HepG2 (cell line): ENCODE measurements around the gene CES5A. TPM values are rescaled to one million over a fixed set of nuclear protein-coding genes. Genes with fewer than 3 reads are reported as not detected.

ENCODE experiments used
- ATAC-seq: fragments of 200-7000 bp; cut with Tn5 transposase; 3 replicates; pipeline ENCODE4 v1.9.1; 2020; ENCODE audit warnings: mild to moderate bottlenecking, moderate library complexity
- BruUV-seq: library from RNA; stranded (reverse); fragments of 400-500 nt; replicated peaks from 2 replicates; lab custom pipeline; 2021; lab: Mats Ljungman, UMichigan
- CTCF ChIA-PET: fragments of 300-600 bp; formaldehyde crosslinking; extraction: SDS; loops from one replicate; lab custom pipeline; 2021; ENCODE audit warnings: low total read pairs, inconsistent platforms, low intra/inter-chr PET ratio; lab: Yijun Ruan, JAX
- POLR2A ChIA-PET: fragments of 350-600 bp; sonication (Branson Sonifier 250); formaldehyde crosslinking; loops from one replicate; lab custom pipeline; 2020; ENCODE audit warnings: antibody characterized with exemption, inconsistent platforms; lab: Yijun Ruan, JAX
- DNase-seq: peaks from one replicate; pipeline ENCODE4 v3.0.0-alpha.2; 2015; ENCODE audit warnings: low spot score
- FAIRE-seq: peaks from 3 replicates; lab custom pipeline; 2011; peaks lifted over from hg19 to GRCh38; lab: Jason Lieb, UNC
- H2AFZ ChIP-seq: one replicate; pipeline ENCODE4 v1.6.1; 2011; ENCODE audit warnings: low read length, inconsistent platforms
- H3K27ac ChIP-seq: fragments of 300-600 bp; 3 replicates; pipeline ENCODE4 v1.8.0; 2011; ENCODE audit warnings: mixed run types, mild to moderate bottlenecking, mixed read lengths, low read length, inconsistent platforms; ENCODE audit not compliant: insufficient read depth; ENCODE audit errors: extremely low read length
- H3K27me3 ChIP-seq, 2 experiments: fragments of 200-600 bp in 1 of 2; 2 replicates in 1 of 2; 3 replicates in 1 of 2; pipeline versions ENCODE4 v1.6.0 to v1.8.0; 2011; ENCODE audit warnings: low read length in 2 of 2, mild to moderate bottlenecking in 2 of 2, moderate library complexity in 2 of 2, inconsistent platforms in 1 of 2; ENCODE audit not compliant: insufficient read depth in 2 of 2, control insufficient read depth in 1 of 2
- H3K36me3 ChIP-seq, 2 experiments: fragments of 200-600 bp in 1 of 2; replicated peaks in 1 of 2; 2 replicates in 1 of 2; 3 replicates in 1 of 2; pipeline versions ENCODE4 v1.5.1 to v1.8.0; 2011; ENCODE audit warnings: low read length in 2 of 2, inconsistent platforms in 1 of 2; ENCODE audit not compliant: insufficient read depth in 2 of 2, control insufficient read depth in 1 of 2
- H3K4me1 ChIP-seq: 2 replicates; pipeline ENCODE4 v1.5.1; 2012; ENCODE audit warnings: low read length, inconsistent platforms; ENCODE audit not compliant: insufficient read depth
- H3K4me2 ChIP-seq: 2 replicates; pipeline ENCODE4 v1.6.0; 2011; ENCODE audit warnings: low read depth, low read length, inconsistent platforms
- H3K4me3 ChIP-seq, 3 experiments: fragments of 200-600 bp in 1 of 3; sonication (generic), shearing (Covaris generic) in 1 of 3; replicated peaks in 1 of 3; 2 replicates each; pipeline ENCODE4 v1.5.1; 2011 to 2016; ENCODE audit warnings: low read length in 3 of 3, inconsistent platforms in 2 of 3, low read depth in 2 of 3, mild to moderate bottlenecking in 2 of 3, control low read depth in 1 of 3, mixed read lengths in 1 of 3; ENCODE audit not compliant: insufficient read depth in 1 of 3
- H3K79me2 ChIP-seq: one replicate; pipeline ENCODE4 v1.6.1; 2011; ENCODE audit warnings: low read length, inconsistent platforms; ENCODE audit not compliant: insufficient read depth
- H3K9ac ChIP-seq: 2 replicates; pipeline ENCODE4 v1.6.0; 2011; ENCODE audit warnings: mild to moderate bottlenecking, low read depth, low read length, inconsistent platforms; ENCODE audit not compliant: insufficient read depth
- H3K9me3 ChIP-seq: 2 replicates; pipeline ENCODE4 v1.5.1; 2012; ENCODE audit warnings: mild to moderate bottlenecking, low read length
- H4K20me1 ChIP-seq: 2 replicates; pipeline ENCODE4 v1.6.0; 2011; ENCODE audit warnings: inconsistent platforms, mild to moderate bottlenecking, low read length, moderate library complexity; ENCODE audit not compliant: insufficient read depth
- EP300 ChIP-seq, 3 experiments: sonication (generic) in 1 of 3; formaldehyde crosslinking in 1 of 3; IDR thresholded peaks; 2 replicates each; pipeline versions ENCODE4 v1.5.1 to v1.6.1; 2011 to 2020; ENCODE audit warnings: low read depth in 2 of 3, low read length in 2 of 3, borderline replicate concordance in 1 of 3, improper control_type of control experiment in 1 of 3, mild to moderate bottlenecking in 1 of 3, missing genetic modification reagents in 1 of 3, moderate library complexity in 1 of 3
- RXRB ChIP-seq: IDR thresholded peaks from 2 replicates; pipeline ENCODE4 v1.6.1; 2016; ENCODE audit warnings: borderline replicate concordance, missing genetic modification reagents, missing compliant biosample characterization
- WGBS: methylation state at CpG from one replicate; pipeline ENCODE4 v1.1.6; 2017; ENCODE audit warnings: low lambda C conversion rate; 5-methylcytosine and 5-hydroxymethylcytosine counted together
- in situ Hi-C: cut with HindIII; loops from 2 replicates; pipeline ENCODE4 v1.10.0; 2017; ENCODE audit warnings: low pct_unique_long_range_greater_than_20kb; ENCODE audit not compliant: extremely low pct_ligation_motif_present
- intact Hi-C: fragments of 100-400 bp; cut with micrococcal nuclease; formaldehyde crosslinking; loops from one replicate; pipeline ENCODE4 v1.10.0; 2022; ENCODE audit not compliant: unreplicated experiment
- polyA plus RNA-seq, 8 experiments: library from polyadenylated mRNA; depleted of rRNA in 3 of 8; stranded (reverse) in 7 of 8; unstranded in 1 of 8; fragments of >200 nt; fragmentation: Illumina TruSeq in 4 of 8; extraction: Trizol in 4 of 8; gene quantifications; 2 replicates each; pipeline versions ENCODE4 v1.2.1 to v1.2.3, GENCODE V29; 2011 to 2016; ENCODE audit warnings: low read depth in 4 of 8, missing spikeins in 1 of 8, mixed read lengths in 1 of 8; ENCODE audit not compliant: insufficient read depth in 1 of 8
- total RNA-seq, 5 experiments: library from RNA; depleted of rRNA; stranded (reverse); fragments of >200 nt; fragmentation: Illumina TruSeq; extraction: Trizol; gene quantifications; 2 replicates each; pipeline ENCODE4 v1.2.3, GENCODE V29; 2016; ENCODE audit warnings: low read depth in 1 of 5
- TF ChIP-seq, protein P1 (sequence below): sonication (generic); formaldehyde crosslinking; IDR thresholded peaks from 2 replicates; pipeline ENCODE4 v1.4.0; 2020; ENCODE audit warnings: missing genetic modification reagents, borderline replicate concordance
- TF ChIP-seq, protein P2 (sequence below): sonication (generic); formaldehyde crosslinking; IDR thresholded peaks from 2 replicates; pipeline ENCODE4 v1.5.0; 2020; ENCODE audit warnings: mild to moderate bottlenecking, missing genetic modification reagents

The CES5A gene
- total and polyA plus RNA-seq, 2 of the 13 experiments (the other 11 are each of a cell fraction or from before 2014, with no cell fraction given): not detected

- CTCF ChIA-PET: no interaction called here
- WGBS: 16% methylated on average over 4 of the region's 4 CpGs
- no peak overlapping the region for H2AFZ ChIP-seq
- no peaks in the 10 kb centered on the region for H3K4me1 ChIP-seq
- H3K9me3 ChIP-seq: no peaks in the 10 kb centered on the region
- no peak overlapping the region for H3K27ac ChIP-seq
- POLR2A ChIA-PET: no interaction called here
- no peaks in the 10 kb centered on the region for H4K20me1 ChIP-seq
- no peak overlapping the region for H3K4me3 ChIP-seq
- intact Hi-C loops (no loop called here), in situ Hi-C loops (no loop called here)
- no peaks in the 10 kb centered on the region for H3K79me2 ChIP-seq
- no peak for ATAC-seq
- no peak overlapping the region for H3K4me2 ChIP-seq
- DNase-seq: no peak
- FAIRE-seq: no peak
- no peak for TF ChIP-seq EP300 (IDR thresholded peaks at IDR 0.05; ENCODE audit: low read depth in 2 of 2, low read length in 2 of 2)
- no peak for TF ChIP-seq EP300 (CRISPR knock-in tag; IDR thresholded peaks at IDR 0.05; ENCODE audit: borderline replicate concordance)
- TF ChIP-seq, protein P1, sequence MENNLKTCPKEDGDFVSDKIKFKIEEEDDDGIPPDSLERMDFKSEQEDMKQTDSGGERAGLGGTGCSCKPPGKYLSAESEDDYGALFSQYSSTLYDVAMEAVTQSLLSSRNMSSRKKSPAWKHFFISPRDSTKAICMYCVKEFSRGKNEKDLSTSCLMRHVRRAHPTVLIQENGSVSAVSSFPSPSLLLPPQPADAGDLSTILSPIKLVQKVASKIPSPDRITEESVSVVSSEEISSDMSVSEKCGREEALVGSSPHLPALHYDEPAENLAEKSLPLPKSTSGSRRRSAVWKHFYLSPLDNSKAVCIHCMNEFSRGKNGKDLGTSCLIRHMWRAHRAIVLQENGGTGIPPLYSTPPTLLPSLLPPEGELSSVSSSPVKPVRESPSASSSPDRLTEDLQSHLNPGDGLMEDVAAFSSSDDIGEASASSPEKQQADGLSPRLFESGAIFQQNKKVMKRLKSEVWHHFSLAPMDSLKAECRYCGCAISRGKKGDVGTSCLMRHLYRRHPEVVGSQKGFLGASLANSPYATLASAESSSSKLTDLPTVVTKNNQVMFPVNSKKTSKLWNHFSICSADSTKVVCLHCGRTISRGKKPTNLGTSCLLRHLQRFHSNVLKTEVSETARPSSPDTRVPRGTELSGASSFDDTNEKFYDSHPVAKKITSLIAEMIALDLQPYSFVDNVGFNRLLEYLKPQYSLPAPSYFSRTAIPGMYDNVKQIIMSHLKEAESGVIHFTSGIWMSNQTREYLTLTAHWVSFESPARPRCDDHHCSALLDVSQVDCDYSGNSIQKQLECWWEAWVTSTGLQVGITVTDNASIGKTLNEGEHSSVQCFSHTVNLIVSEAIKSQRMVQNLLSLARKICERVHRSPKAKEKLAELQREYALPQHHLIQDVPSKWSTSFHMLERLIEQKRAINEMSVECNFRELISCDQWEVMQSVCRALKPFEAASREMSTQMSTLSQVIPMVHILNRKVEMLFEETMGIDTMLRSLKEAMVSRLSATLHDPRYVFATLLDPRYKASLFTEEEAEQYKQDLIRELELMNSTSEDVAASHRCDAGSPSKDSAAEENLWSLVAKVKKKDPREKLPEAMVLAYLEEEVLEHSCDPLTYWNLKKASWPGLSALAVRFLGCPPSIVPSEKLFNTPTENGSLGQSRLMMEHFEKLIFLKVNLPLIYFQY (CRISPR knock-in tag): no peak
- TF ChIP-seq, protein P2, sequence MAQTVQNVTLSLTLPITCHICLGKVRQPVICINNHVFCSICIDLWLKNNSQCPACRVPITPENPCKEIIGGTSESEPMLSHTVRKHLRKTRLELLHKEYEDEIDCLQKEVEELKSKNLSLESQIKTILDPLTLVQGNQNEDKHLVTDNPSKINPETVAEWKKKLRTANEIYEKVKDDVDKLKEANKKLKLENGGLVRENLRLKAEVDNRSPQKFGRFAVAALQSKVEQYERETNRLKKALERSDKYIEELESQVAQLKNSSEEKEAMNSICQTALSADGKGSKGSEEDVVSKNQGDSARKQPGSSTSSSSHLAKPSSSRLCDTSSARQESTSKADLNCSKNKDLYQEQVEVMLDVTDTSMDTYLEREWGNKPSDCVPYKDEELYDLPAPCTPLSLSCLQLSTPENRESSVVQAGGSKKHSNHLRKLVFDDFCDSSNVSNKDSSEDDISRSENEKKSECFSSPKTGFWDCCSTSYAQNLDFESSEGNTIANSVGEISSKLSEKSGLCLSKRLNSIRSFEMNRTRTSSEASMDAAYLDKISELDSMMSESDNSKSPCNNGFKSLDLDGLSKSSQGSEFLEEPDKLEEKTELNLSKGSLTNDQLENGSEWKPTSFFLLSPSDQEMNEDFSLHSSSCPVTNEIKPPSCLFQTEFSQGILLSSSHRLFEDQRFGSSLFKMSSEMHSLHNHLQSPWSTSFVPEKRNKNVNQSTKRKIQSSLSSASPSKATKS (CRISPR knock-in tag): no peak
- TF ChIP-seq RXRB: no peak
- no peaks in the 10 kb centered on the region for H3K36me3 ChIP-seq
- peaks cover 2 to 4% of the 10 kb centered on the region in 2 experiments; a peak in 1 of 5 replicates for H3K27me3 ChIP-seq
- no TSS peak for BruUV-seq
- no peak overlapping the region for H3K9ac ChIP-seq
Measured at GRCh38 chr16:55861288-55861687, 13.9 kb downstream of the CES5A start.
